ENCODE data around the gene ZNF385A.

Gene ZNF385A

DNA sequence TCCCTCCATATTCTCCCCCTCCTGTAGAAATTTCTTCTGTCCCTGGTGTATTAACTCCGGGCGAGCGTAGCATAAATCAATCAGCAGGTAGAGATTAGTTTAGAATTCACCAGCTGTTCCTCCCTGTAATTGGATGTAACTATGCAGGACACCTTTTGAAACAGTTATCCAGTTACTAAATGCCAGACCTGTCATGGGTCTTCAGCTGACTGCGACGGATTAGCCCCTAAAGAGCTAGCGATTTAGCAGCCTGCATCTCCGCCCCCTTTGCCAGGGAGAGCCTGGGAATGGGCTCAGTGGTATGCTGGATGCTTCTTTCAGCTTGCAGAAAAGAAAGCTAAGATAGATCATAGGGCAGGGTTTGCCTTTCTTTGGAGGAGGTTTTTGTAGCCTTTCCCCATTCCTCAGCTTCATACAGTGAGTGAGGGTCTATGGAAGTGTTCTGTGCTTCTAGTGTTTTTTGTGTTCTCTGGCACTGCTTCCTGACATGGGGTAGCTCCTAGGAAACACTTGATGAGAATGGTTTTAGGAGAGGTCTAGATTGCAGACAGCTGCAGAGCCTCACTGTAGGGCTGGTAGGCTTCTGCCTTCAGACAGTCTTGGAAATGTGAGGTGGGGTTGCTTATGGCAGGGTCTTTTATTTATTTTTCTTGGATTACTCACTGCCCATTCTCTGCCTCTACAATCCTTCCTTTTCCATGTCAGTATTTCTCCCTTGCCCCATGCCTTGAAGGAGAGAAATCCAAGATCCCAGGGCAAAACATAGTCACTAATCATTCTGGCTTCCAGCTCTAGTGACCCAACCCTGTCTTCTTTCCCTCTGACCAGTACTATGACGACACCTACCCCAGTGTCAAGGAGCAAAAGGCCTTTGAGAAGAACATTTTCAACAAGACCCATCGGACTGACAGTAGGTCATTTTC is 42.9 kb downstream of the ZNF385A start:
- H3K4me3 ChIP-seq (ENCODE audit: low read depth, low read length): no peak overlapping the region
- TF ChIP-seq, protein P1, sequence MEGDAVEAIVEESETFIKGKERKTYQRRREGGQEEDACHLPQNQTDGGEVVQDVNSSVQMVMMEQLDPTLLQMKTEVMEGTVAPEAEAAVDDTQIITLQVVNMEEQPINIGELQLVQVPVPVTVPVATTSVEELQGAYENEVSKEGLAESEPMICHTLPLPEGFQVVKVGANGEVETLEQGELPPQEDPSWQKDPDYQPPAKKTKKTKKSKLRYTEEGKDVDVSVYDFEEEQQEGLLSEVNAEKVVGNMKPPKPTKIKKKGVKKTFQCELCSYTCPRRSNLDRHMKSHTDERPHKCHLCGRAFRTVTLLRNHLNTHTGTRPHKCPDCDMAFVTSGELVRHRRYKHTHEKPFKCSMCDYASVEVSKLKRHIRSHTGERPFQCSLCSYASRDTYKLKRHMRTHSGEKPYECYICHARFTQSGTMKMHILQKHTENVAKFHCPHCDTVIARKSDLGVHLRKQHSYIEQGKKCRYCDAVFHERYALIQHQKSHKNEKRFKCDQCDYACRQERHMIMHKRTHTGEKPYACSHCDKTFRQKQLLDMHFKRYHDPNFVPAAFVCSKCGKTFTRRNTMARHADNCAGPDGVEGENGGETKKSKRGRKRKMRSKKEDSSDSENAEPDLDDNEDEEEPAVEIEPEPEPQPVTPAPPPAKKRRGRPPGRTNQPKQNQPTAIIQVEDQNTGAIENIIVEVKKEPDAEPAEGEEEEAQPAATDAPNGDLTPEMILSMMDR (IDR thresholded peaks at IDR 0.05; ENCODE audit: low read depth, low read length, missing control alignments): no peak
- no peak for DNase-seq (ENCODE audit: low read depth)

DNA sequence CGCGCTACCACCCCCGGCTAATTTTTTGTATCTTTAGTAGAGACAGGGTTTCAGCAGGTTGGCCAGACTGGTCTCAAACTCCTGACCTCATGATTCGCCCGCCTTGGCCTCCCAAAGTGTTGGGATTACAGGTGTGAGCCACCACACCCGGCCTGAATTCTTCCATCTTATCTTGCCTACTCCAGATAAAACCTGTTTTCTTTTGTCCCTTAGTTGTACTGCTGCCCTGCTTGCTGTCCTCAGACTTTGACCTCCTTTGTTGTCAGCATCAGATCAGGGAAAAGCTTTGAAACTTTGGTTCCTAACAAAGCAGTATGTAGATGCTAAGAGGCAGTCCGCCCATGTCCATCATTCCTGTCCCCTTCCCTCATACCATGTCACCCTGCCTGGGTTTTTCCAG is 43.7 kb downstream of the ZNF385A start:
- TF ChIP-seq, protein P1 (IDR thresholded peaks at IDR 0.05; ENCODE audit: low read depth, low read length, missing control alignments): no peak
- no peak overlapping the region for H3K4me3 ChIP-seq (ENCODE audit: low read depth, low read length)
- no peak for DNase-seq (ENCODE audit: low read depth)

DNA sequence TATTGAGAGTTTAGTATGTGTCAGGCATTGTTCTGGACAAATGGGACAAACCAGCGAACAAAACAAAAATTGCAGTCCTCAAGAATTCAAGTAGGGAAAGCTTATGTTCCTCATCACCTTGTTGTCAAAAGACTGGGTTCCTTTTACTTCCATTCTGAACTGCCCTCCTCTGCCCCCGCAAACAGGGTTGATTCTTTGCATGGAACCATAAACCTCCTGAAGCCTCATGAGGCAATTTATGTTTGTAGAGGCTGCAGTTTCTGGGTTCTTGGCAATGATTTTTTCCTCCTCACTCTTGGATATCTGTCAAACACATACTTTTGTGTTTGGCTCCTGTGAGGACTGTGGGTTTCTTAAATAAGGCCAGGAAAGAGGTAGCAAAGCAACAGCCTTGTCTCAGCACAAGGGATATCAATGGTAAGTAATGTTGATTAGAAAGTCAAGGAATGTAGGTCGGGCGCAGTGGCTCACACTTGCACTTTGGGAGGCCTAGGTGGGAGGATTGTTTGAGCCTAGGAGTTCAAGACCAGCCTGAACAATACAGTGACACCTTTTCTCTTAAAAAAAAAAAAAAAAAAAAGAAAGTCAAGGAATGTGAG is 45.7 kb downstream of the ZNF385A start:
- DNase-seq (ENCODE audit: low read depth): no peak
- TF ChIP-seq, protein P1 (IDR thresholded peaks at IDR 0.05; ENCODE audit: low read depth, low read length, missing control alignments): no peak
- H3K4me3 ChIP-seq (ENCODE audit: low read depth, low read length): no peak overlapping the region

DNA sequence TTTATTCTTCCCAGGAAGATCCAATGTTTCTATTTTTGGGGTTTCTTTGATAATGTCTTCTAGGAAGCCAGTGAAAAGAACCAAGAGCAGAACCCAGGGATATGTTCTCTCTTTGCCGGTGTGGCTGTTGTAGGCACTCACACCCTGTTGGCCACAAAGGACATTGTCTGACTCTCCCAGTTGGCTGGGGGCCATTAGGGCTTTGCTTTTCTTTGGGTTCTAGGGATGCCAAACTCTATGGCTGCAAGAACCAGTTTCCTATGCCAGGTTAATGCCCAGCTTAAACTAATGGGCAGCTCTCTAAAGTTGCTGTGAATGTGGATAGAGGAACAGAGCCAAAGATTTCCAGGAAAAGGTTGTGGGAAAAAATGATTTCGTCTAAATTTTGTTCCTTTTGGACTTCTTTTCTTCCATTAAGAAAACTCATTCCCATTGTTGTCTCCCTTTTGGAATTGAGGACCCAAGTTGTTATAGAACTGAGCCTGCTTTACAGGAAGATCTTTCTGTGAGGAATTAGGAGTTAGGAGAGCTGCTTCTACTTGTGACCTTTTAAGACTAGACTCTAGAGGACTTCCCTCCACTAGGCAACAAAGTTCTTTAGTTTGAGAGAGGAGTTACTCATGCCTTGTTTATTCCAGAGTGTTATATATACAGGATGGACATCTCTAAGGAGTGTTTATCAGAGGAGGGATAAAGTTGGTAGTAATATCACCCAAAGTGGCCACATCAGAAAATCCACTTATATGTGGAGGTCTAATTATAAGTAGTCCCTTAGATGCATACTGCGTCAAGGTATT is 46.5 kb downstream of the ZNF385A start:
- DNase-seq (ENCODE audit: low read depth): no peak
- TF ChIP-seq, protein P1 (IDR thresholded peaks at IDR 0.05; ENCODE audit: low read depth, low read length, missing control alignments): no peak
- H3K4me3 ChIP-seq (ENCODE audit: low read depth, low read length): no peak overlapping the region

DNA sequence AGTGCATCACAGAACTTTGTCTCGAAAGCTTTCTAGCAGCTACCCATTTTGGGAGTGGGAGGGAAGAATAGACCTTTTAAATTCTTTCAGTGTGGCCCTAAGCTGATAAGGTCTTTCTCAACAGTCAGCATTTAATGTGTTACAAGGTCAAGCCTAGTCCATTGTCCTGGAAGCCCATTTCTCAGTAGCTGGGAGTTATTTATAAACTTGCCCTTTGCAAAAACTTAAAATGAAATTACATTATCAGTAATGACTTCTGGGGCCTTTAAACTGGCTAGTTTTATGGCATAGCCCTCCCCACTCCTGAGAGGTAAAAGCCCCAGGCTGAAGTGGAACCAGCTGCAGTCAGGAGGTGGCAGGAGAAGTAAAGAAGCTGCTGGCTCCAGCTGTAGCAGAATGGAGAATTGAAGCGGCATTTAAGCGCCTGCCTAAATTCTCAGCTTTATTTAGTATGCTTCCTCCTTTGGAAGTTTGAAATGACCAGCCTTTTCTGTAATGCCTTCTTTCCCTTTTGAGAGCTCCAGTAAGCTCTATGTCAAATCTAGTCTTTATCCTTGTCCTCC is 47.2 kb downstream of the ZNF385A start:
- H3K4me3 ChIP-seq (ENCODE audit: low read depth, low read length): no peak overlapping the region
- no peak for DNase-seq (ENCODE audit: low read depth)
- TF ChIP-seq, protein P1 (IDR thresholded peaks at IDR 0.05; ENCODE audit: low read depth, low read length, missing control alignments): no peak

DNA sequence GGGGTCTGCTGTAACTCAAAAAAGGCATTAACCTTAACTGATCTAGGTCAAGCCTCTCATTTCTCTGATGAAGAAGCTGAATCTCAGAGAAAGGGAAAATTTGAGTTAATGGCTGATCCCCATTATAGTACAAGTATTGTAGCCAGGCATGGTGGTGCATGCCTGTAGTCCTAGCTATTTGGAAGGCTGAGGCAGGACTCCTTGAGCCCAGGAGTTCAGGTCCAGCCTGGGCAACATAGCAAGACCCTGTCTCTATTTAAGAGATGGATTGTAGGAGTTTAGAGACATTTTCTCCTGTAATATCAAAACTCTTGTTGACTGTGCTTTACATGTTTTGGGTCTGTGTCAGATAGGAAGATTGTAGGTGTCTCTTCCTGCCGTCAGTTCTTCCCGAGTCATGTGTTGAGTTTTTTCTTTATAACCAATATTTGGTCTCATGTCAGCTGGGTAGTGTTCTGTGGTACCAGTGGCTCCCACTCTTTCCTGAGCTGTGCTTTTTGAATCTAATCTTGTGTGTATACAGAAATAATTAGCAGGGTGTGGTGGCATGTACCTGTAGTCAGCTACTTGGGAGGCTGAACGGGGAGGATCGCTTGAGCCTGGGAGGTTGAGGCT is 51.0 kb downstream of the ZNF385A start:
- TF ChIP-seq, protein P1 (IDR thresholded peaks at IDR 0.05; ENCODE audit: low read depth, low read length, missing control alignments): no peak
- DNase-seq (ENCODE audit: low read depth): no peak

More for the DNA sequence above, 51.0 kb downstream of the ZNF385A start:
- H3K4me3 ChIP-seq (ENCODE audit: low read depth, low read length): no peak overlapping the region

All from GM12864 (cell line).